Type B pancreatic cell (in vitro differentiated cells): ENCODE data around the gene CSAG2. TPM values are rescaled to one million over a fixed set of nuclear protein-coding genes. Genes with fewer than 3 reads are reported as not detected.

Experiments used
- DNase-seq: peaks from one replicate; pipeline ENCODE4 v3.0.0; 2021; ENCODE audit warnings: mixed read lengths; ENCODE audit not compliant: unreplicated experiment; ENCODE audit errors: extremely low spot score
- H3K27ac Mint-ChIP-seq: 2 replicates; pipeline ENCODE4 v1.8.0; 2021; ENCODE audit warnings: mild to moderate bottlenecking, mixed read lengths
- H3K27me3 Mint-ChIP-seq: 2 replicates; pipeline ENCODE4 v1.8.0; 2021; ENCODE audit warnings: mixed read lengths
- H3K36me3 Mint-ChIP-seq: 2 replicates; pipeline ENCODE4 v1.8.0; 2021; ENCODE audit warnings: mixed read lengths
- H3K4me1 Mint-ChIP-seq: one replicate; pipeline ENCODE4 v1.8.0; 2021; ENCODE audit warnings: mixed read lengths; ENCODE audit not compliant: unreplicated experiment
- H3K4me3 Mint-ChIP-seq: 2 replicates; pipeline ENCODE4 v1.8.0; 2021; ENCODE audit warnings: mild to moderate bottlenecking, mixed read lengths
- H3K9me3 Mint-ChIP-seq: 2 replicates; pipeline ENCODE4 v1.8.0; 2021; ENCODE audit warnings: mixed read lengths
- CTCF ChIP-seq: fragments of 200-600 bp; sonication (generic); conservative IDR thresholded peaks from 2 replicates; pipeline ENCODE4 v1.5.0; 2021; ENCODE audit warnings: antibody characterized with exemption, mild to moderate bottlenecking
- total RNA-seq: library from RNA; stranded (reverse); gene quantifications from 2 replicates; pipeline ENCODE4 v1.2.1, GENCODE V29; 2021; ENCODE audit warnings: low replicate concordance

CSAG2 gene
- total RNA-seq, 1 donor from 2014 or later, result not detected

- Mint-ChIP-seq H3K9me3 (no peaks in the 10 kb centered on the region), H3K27ac (no peak overlapping the region), H3K4me3 (no peak overlapping the region), H3K4me1 (no peaks in the 10 kb centered on the region), H3K27me3 (peaks cover 8% of the 10 kb centered on the region), H3K36me3 (no peaks in the 10 kb centered on the region)
- DNase-seq, result no peak
- no peak for TF ChIP-seq CTCF
These were observed 34.9 kb downstream of the CSAG2 start for GRCh38 chrX:152674135-152674534.

- no peak for TF ChIP-seq CTCF
- no peak for DNase-seq
- Mint-ChIP-seq H3K36me3 (no peaks in the 10 kb centered on the region), H3K9me3 (no peaks in the 10 kb centered on the region), H3K4me1 (no peaks in the 10 kb centered on the region), H3K4me3 (no peak overlapping the region), H3K27ac (no peak overlapping the region), H3K27me3 (no peaks in the 10 kb centered on the region)
These were observed 46.0 kb downstream of the CSAG2 start for GRCh38 chrX:152663086-152663485.

- Mint-ChIP-seq H3K4me1 (no peaks in the 10 kb centered on the region), H3K27ac (no peak overlapping the region), H3K4me3 (no peak overlapping the region), H3K36me3 (no peaks in the 10 kb centered on the region), H3K27me3 (no peaks in the 10 kb centered on the region), H3K9me3 (no peaks in the 10 kb centered on the region)
- no peak for TF ChIP-seq CTCF
- DNase-seq, result no peak
These were observed 50.8 kb downstream of the CSAG2 start for GRCh38 chrX:152658302-152658701.

Other genes with a start within 250 kb of the CSAG2 start
- 1.0 and 6.1 TPM in 2 replicates for gene GABRQ, start 71.4 kb downstream of the CSAG2 start, total RNA-seq
- not detected in 2 replicates for gene MAGEA3, start 10.5 kb downstream of the CSAG2 start, total RNA-seq
- 1.1 TPM in 1 of 2 replicates, not detected in the other for gene MAGEA2B, start 5.4 kb upstream of the CSAG2 start, total RNA-seq
- not detected in 2 replicates for gene CSAG1, start 24.4 kb upstream of the CSAG2 start, total RNA-seq
- not detected in 2 replicates for gene MAGEA12, start 24.5 kb upstream of the CSAG2 start, total RNA-seq
- gene MAGEA2, start 44.6 kb upstream of the CSAG2 start, total RNA-seq, result 0.69 TPM in 1 of 2 replicates, not detected in the other
- 0.40 TPM in 1 of 2 replicates, not detected in the other for gene CSAG3, start 49.9 kb upstream of the CSAG2 start, total RNA-seq
- gene MAGEA6, start 60.4 kb upstream of the CSAG2 start, total RNA-seq, result not detected in 2 replicates
- 52.4 and 66.3 TPM in 2 replicates for gene CETN2, start 121.5 kb upstream of the CSAG2 start, total RNA-seq
- 27.5 and 28.0 TPM in 2 replicates for gene NSDHL, start 121.8 kb upstream of the CSAG2 start, total RNA-seq
- gene ZNF185, start 188.8 kb upstream of the CSAG2 start, total RNA-seq, result 45.4 and 99.1 TPM in 2 replicates